Ovary (tissue), 3 donors: ENCODE measurements around the gene COL6A2.

Experiments
- CTCF ChIP-seq, 3 donors: fragments of 450-650 bp in 2 of 3; fragments of 200-600 bp in 1 of 3; IDR thresholded peaks; one replicate each; pipeline versions ENCODE4 v1.5.1 to v1.8.0; 2016 to 2022; ENCODE audit warnings: antibody characterized with exemption in 3 of 3, mild to moderate bottlenecking in 1 of 3
- POLR2A ChIP-seq: fragments of 450-650 bp; IDR thresholded peaks from one replicate; pipeline ENCODE4 v1.6.1; 2017; ENCODE audit warnings: antibody characterized with exemption, mild to moderate bottlenecking, moderate library complexity
- donor health status: DM: no; HTN: no; CAD: no.

GRCh38 chr21:46100906-46101305 lies 3.0 kb downstream of the COL6A2 start:
- TF ChIP-seq CTCF (IDR thresholded peaks at IDR 0.05) = no peak
- no peak for TF ChIP-seq POLR2A
